Measurements from ENCODE around the gene GRIN1.

GRIN1 gene

GRCh38 chr9:137148661-137149060, 9.7 kb downstream of the GRIN1 start:
- DNase-seq = no peak

- no peak for DNase-seq
Observed at GRCh38 chr9:137149363-137149762, 10.4 kb downstream of the GRIN1 start.

- peak; percentile 65 to 97 for DNase-seq
Observed at GRCh38 chr9:137149942-137150616, 11.1 kb downstream of the GRIN1 start.

- DNase-seq = peak; percentile 88 to 97
Observed at GRCh38 chr9:137150617-137151457, 11.9 kb downstream of the GRIN1 start.

GRCh38 chr9:137152844-137153405, 14.0 kb downstream of the GRIN1 start:
- no peak for DNase-seq

GRCh38 chr9:137156567-137157375, 17.8 kb downstream of the GRIN1 start:
- peak in 1 of 2 experiments; percentile 53 for DNase-seq

- DNase-seq = no peak
Observed at GRCh38 chr9:137157618-137158415, 18.9 kb downstream of the GRIN1 start.

GRCh38 chr9:137158625-137159024, 19.7 kb downstream of the GRIN1 start:
- no peak for DNase-seq

- DNase-seq = no peak
Observed at GRCh38 chr9:137159105-137160053, 20.4 kb downstream of the GRIN1 start.

GRCh38 chr9:137160054-137160425, 21.1 kb downstream of the GRIN1 start:
- DNase-seq = no peak

- peak; percentile 54 to 82 for DNase-seq
Observed at GRCh38 chr9:137160716-137161557, 22.0 kb downstream of the GRIN1 start.

GRCh38 chr9:137161558-137162486, 22.9 kb downstream of the GRIN1 start:
- peak; percentile 17 to 54 for DNase-seq

- peak in 1 of 2 experiments; percentile 62 for DNase-seq
Observed at GRCh38 chr9:137162505-137163364, 23.8 kb downstream of the GRIN1 start.

- peak in 1 of 2 experiments; percentile 53 for DNase-seq
Observed at GRCh38 chr9:137163365-137163715, 24.4 kb downstream of the GRIN1 start.

- DNase-seq = no peak
Observed at GRCh38 chr9:137163805-137164204, 24.9 kb downstream of the GRIN1 start.

- DNase-seq = no peak
Observed at GRCh38 chr9:137164370-137165249, 25.7 kb downstream of the GRIN1 start.

All from NCI-H526 (cell line).